GM18507 (cell line): ENCODE results near the gene KLK7.
"Not testable (repeated sequence)": the region's sequence is repeated elsewhere in the genome, so short reads cannot be mapped to it uniquely, and the experiment has no call there.

Source experiments
- DNase-seq: peaks from one replicate; pipeline ENCODE4 v3.0.0; 2011; ENCODE audit warnings: low read depth; ENCODE audit not compliant: insufficient read length; ENCODE audit errors: extremely low spot score
- FAIRE-seq: peaks from 2 replicates; lab custom pipeline; 2011; peaks lifted over from hg19 to GRCh38; lab: Jason Lieb, UNC

Gene KLK7

DNA sequence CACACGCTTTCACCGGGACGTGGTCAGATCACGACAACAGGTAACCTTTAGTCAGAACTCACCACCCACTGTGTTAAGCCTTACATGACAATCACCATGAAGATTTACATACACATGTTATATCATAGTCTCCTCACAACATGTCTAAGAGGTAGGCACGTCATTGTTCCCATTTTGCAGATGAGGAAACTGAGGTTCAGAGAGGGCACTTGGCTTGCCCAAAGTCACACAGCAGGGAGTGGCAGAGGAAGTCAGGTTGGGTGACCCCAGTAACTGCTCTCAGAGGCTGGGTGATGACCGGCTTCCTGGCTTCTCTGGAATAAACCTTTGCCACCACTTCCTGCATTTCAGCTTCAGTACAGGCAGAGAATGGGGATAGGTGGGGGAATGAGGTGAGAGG is 30.5 kb upstream of the KLK7 start:
- no peak for DNase-seq
- no peak for FAIRE-seq

DNA sequence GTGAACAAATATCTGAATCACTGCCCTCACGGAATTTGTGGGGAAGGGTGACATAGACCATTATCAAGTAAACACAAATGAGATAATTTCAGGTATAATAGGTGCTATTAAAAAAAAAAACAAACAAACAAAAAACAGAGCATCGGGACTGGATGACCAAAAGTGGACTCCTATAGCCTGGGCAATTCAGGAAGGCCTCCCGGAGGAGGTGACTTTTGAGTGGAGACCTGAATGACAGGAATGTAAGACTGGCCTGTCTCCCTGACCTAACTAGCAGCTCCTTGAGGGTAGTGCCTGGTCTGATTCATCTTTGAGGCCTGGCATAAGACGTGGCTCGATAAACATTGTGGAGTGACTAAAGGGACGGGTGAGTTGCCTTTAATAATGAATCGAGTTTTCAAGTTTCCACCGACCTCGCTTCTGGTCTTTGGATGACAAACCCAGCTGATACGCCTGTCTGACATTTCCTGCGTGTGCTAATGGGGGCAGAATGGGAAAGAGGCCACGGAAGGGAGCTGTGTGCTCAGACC is 29.0 kb upstream of the KLK7 start:
- no peak for DNase-seq
- FAIRE-seq = no peak

DNA sequence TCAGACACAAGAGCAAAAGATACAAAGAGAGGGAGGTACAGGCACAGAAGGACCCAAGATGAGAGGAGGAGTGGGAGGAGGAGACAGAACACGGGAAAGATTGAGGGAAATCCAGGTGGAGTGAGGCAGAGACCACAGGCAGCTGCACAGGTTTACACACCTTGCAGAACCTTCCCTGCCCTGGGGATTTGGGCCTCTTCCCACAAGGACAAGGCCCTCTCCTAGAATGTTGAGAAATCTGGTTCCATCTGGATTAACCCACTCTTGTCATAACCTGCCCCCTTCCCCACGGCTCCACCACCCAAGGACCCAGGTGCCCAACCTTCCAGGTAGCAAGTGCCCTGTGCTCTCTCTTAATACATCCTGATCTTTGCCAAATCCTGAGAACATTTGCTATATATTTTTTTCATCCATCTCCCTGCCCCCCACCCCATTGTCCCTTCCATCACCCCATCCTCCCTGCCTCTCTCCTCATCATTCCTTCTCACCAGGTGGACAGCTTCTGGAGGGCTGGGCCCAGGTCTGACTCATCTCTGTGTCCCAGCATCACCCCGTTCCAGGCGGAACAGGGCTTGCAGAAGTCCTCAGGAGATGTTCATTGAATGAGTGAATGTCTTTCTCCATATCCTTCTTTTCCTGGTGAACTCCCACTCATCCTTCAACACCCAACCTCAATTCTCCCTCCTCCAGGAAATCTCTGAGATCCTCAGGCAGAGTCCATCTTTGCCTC is 26.5 kb upstream of the KLK7 start:
- FAIRE-seq = no peak
- DNase-seq = no peak

DNA sequence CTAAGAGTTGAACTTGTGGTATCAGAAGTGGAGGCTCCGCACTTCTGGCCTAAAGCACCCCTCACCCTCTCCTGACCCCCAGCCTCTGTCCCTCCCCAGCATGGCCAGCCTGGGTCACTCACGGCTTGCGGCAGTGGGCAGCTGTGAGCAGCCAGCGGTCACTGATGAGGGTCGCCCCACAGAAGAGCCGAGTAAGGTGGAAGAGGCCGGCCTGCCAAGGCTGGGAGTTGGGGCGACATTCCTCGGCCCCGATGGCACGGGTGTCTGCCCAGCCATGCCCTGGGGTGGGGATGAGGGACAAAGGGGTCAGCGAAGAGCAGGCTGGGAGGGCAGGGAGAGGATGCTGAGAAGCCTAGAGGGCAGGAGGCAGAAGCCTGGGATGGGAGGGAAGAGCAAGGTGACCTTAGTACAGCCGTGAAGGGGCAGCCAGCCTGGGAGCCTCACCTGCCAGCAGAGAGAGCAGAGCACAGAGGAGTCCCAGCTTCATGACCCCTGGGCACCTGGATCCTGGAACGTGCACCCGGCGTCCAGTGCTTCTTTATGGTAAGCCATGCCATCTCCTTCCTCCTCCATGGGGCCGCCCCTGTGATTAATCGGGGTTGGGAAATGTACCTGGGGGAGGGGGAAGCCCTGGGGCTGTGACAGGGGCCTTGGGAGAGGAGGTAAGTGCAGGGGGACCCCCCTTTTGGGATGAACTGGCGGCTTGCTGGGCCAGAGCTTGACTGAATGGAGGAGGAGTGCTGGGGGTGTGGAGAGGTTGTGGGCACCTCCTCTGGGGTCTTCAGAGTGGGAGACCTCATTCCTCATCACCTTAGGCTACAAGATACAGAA is 25.6 kb upstream of the KLK7 start:
- FAIRE-seq = no peak

DNA sequence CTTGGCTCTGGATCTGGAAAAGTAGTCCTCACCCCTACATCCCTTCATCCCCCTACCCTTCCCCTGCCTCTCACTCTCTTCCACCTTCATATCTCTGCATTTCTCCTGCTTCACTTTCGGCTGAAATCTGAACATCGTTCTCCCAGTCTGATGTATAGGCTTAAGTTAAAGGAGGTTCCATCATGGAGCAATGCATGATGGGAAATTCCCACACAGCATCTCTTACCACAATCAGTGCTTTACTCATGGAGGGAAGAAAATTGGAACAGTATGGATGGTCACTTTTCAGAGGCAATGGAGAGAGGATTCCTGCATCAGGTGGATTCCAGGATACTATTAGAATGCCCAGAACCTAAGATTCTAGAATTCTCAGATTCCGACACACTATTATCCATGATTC is 23.8 kb upstream of the KLK7 start:
- DNase-seq (no peak), FAIRE-seq (no peak)

More for the DNA sequence above, 25.6 kb upstream of the KLK7 start:
- no peak for DNase-seq

DNA sequence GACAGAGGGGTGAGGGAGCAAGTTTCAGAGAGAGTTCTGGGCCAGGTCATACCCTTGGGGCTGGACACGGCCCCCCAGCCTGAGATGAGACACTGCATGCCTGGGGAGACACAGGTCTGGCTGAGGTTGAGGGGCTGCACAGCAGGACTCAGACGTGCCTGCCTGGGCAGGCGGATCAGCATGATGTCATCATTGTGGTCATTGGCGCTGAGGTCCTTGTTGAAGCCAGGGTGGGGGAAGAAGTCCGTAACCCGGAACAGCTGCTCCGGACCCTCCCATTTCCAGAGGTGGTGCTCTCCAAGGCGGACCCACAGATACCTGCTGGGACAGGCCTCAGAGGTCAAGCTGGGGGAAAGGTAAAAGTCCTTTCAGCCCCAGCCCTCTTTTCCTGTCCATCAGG is 22.7 kb upstream of the KLK7 start:
- FAIRE-seq (no peak), DNase-seq (no peak)

DNA sequence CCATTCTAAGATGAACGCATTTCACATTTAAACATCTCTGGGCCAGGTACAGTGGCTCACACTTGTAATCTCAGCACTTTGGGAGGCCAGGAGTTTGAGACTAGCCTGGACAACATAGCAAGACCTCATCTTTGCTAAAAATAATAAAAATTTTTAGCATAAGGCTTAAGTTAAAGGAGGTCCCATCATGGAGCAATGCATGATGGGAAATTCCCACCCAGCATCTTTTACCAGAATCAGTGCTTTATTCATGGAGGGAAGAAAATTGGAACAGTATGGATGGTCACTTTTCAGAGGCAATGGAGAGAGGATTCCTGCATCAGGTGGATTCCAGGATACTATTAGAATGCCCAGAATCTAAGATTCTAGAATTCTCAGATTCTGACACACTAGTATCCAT is 21.5 kb upstream of the KLK7 start:
- FAIRE-seq = no peak
- DNase-seq = no peak

DNA sequence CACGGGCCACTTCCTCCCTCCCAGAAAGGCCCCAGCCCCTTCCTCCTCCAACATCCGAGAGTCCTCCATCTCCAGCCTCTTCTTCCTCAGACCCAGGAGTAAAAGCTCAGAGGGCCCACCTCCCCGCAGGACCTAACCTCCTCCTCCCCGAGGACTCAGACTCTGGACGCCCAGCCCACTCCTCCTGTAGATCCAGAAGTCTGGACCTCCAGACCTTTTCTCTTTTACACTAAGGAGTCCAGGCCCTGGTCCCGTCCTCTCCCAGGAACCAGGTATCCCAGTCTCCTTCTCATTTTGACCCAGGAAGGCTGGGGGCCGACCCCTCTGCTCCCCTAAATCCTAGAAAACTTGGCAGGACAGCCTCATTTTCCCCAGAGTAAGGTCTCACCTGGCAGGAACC is 19.6 kb upstream of the KLK7 start:
- no peak for DNase-seq
- no peak for FAIRE-seq

DNA sequence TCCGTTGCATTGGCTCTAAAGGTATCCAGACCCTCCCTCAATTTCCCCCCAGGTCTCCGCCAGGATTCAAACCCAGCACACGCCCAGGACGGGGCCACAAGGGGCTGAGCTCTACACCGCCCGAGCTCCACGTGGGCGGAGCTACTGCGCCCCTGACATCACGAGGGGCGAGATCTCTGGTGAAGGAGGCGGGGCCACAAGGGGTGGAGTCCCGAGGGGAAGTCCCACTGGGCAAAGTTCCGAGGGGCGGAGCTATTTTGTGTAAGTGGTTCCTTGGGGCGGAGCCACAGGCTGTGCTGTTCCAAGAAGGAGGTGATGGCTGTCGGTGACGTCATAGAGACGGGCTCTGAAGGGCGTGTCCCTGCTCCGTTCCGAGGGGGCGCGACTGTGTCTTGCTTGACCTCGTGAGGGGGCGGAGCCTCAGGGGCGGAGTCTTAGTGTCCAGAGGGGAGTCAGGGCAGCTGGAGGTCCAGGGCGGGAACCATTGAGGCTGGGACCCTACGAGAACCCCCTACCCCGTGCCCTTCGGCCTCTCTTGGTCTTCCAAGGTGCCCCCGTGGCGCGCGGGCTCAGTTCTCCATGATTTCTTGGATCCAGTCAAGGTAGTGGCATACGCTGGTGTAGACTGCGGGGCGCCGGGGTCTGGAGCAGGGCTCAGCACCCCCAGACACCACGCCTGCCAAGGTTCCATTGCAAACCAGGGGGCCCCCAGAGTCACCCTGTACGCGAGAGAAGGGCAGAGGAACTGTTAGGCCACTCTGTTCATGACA is 19.0 kb upstream of the KLK7 start:
- DNase-seq (no peak), FAIRE-seq (no peak)

DNA sequence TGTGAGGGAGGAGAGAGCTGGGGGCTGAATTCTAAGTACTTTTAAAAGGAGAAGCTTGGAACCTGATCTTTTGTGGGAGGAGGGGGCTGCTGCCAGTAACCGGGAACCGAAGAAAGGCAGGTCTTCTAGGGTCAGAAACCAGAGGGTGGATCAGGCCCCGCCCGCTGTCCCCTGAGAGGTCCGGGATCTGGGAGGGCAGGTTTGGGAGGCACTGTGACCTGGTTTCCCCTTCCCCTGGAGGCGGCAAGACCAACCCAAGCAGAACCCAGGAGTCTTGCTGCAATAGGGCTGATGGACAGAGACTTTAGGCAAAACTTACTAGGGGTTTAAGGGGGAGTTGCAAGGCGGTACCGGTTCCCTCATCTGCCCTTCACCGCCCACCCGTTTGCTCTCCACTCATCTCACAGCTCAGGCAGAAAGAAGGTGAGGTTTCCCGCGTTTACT is 18.4 kb upstream of the KLK7 start:
- FAIRE-seq (no peak), DNase-seq (no peak)

DNA sequence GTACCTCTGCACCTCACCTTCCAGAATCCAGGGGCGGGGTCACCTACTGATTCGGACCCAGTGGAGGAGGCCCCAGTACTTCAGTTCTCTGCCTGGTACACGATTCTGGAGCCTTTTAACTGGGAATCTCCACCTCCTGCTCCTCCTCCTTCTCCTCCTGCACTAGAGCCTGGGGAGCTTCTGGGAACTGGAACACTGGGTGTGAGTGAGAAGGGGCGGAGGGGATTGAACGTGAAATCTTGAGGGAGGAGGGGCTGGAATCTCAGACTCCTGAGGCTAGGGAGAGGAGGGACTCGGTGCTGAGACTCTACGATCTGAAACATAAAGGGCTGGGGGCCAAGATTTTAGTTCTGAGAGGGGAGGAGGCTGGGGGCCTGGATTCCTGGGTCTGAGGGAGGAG is 17.8 kb upstream of the KLK7 start, which contains the start of gene KLK8:
TSS of gene KLK8 (minus strand) at position 90 of the 400 bp plus-strand sequence. CDS start 437 bp downstream, outside the sequence.
- no peak for DNase-seq
- no peak for FAIRE-seq

DNA sequence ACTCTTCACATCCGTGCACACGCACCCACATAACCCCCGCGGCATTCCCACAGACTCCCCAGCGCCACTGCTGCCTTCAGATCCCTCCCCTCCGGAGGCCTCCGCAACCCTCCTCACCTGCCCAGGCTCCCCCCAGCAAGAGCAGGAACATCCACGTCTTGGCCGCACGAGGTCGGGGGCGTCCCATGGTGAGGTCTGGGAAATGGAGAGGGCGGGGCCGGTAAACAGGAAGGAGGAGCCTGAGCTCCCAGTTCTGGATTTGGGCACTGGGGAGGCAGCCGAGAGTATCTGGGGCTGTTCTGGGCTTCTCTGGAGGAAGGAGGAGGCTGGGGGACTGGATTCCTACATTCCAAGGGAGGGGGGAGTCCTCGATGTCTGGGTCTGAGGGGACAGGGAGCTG is 17.3 kb upstream of the KLK7 start:
- no peak for FAIRE-seq
- no peak for DNase-seq

DNA sequence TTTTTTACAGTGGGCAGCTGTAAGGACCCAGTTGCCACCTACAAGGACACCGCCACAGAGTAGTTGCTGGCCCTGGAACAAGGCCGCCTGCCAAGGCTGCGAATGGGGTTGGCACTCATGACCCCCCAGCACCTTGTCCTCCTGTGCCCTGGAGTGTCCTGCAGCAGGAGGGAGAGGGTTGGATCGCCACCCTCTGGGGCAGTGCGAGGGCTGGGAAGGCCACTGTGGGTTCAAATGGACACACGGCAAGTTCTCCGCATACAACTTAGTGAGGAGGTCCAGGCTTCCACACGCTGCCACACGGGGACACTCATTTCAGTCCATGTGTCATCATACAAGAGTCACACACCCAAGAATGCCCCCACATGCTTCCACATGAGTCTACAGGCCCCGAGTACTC is 16.7 kb upstream of the KLK7 start:
- DNase-seq (no peak), FAIRE-seq (no peak)

DNA sequence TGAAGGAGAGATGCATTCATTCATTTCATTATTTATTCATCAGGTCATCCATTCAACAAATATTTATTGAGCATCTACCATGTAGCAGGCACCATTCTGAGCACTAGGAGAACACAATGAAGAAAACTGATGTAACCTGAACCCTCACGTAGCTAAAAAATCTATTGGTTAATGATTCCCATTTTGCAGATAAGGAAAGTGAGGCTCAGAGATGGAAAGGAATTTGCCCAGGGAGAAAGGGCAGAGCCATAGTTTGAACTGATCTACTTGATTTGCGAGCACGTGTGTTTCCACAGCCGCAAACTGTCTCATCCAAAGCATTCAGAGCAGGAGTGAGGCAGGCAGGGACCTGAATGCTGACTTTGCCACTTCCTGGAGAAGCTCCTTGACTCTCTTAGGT is 15.0 kb upstream of the KLK7 start:
- FAIRE-seq (no peak), DNase-seq (no peak)

DNA sequence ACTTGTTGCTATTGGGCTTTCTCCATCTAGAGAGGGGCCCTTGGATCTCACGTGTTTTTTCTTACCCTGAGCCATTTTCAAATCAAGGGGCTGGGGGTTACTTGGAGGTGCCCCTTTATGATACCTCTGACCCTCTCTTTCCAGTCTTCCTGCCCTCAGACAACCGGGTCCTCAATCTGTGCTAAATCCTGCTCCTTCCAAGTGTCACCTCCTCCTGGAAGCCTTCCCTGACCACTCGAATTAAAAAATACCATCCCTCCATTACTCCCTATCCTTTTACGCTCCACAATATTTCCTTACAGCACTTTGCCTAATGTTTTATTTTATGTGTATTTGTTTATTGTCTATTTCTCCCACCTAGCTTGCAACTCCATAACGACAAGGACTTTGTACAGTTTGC is 14.3 kb upstream of the KLK7 start:
- DNase-seq = no peak

DNA sequence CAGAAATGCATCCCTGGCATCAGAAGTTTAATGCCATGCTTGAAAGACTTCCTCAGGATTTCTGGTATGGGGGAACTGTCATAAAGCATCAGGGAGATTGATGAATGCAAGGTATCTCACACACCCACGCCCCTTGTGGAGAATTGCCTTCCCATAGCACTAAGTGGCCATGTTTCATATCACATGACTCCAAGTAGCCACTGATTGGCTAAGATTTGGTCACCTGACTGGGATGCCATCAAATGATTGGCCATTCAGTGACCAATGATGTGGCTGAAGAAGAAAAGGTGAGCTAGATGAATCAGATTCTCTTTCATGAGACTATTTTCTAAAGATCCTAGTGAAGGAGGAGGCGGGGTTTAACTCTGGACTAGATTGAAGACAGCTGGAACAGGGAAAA is 10.4 kb upstream of the KLK7 start:
- no peak for DNase-seq

More for the DNA sequence above, 14.3 kb upstream of the KLK7 start:
- no peak for FAIRE-seq

DNA sequence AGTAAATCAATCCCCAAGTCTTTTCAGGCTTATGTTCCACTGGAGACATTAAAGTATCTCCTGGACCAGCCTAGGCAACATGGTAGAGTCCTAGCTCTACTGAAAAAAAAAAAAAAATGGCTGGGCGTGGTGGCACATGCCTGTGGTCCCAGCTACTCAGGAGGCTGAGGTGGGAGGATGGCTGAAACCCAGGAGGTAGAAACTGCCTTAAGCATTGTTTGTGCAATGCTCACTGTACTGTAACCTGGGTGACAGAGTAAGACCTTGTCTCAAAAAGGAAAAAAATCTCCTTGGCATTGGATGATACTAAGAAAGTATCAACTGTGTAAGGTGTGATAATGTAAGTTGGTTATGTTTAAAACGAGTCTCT is 8.9 kb upstream of the KLK7 start:
- no peak for DNase-seq
- FAIRE-seq = no peak

More for the DNA sequence above, 10.4 kb upstream of the KLK7 start:
- FAIRE-seq = no peak

DNA sequence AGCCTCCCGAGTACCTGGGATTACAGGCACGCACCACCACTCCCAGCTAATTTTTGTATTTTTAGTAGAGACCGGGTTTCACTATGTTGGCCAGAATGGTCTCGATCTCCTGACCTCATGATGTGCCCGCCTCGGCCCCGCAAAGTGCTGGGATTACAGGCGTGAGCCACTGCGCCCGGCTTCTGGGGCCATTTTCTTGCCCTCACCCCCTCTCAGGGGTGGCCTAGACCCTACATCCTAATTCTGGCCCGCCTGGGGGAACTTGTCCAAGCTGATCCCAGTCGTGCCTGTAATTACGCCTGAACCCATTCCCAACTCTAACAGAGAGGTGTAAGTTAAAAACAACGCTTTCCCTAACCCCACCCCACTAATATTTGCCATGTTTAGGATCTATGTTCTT is 699 bp upstream of the KLK7 start:
- not testable (repeated sequence) for FAIRE-seq, DNase-seq

DNA sequence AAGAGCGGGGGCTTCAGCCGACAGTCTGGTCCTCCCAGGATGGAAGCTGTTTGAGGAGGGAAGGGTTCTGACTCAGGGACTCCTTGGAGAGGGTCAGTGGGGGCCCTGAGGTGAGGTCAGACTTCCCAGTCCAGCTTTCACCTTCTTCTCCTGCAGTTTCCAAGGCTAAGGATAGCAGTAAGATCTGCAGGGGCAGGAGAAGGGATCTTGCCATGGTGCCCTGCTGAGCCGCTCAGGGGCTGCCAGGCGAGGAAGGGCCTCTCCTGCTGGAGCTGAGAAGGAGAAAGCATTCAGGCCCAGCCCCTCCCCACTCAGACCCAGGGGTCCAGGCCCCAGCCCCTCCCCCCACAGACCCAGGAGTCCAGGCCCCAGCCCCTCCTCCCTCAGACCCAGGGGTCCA is 1.5 kb downstream of the KLK7 start:
- no peak for FAIRE-seq
- no peak for DNase-seq

DNA sequence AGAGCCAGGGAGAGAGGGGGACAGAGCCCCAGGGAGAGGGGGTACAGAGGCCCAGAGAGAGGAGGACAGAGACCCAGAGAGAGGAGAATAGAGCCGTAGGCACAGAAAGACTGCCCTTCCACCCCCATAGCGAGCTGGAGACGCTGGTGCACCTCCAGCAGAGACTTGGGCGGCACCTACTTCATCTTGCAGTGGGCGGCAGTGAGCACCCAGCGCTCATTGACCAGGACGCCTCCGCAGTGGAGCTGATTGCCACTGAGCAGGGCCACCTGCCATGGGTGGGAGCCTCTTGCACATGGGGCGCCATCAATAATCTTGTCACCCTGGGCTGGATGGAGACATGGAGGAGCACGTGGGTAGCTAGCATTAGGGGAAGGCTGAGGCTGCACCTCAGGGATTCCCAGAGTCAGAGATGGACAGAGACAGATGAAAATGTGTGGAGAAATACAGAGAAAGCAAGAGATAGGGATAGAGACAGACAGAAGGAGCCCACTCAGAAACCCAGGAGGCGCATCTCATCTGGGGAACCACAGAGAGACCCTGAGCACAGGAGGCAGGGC is 2.0 kb downstream of the KLK7 start:
- FAIRE-seq (no peak), DNase-seq (no peak)
